Measurements from ENCODE around the gene FAT4. TPM values are rescaled to one million over a fixed set of nuclear protein-coding genes. Genes with fewer than 3 reads are reported as not detected.

Gene FAT4
- total and polyA plus RNA-seq, 2 of the 8 experiments (the other 6 are each of a cell fraction or from before 2014, with no cell fraction given), result 1.3 to 5.3 TPM

DNA sequence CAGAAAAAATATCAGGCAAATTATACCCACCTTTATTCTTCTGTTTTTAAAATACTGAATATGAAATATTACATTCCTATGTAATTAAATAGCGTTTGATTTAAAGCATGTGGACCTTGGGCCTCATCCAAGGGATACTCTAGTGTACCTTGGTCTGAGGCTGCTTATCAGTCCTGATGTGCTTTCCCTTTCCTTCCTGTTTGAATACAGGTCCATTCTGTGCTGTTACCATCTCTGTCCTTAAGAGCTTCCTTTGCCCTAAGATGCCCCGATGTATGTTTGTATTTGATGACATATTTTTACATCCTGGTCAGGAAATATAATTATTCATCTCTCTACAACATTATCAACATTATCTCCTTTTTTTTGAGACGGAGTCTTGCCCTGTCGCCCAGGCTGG is 24.1 kb downstream of the FAT4 start:
- Histone ChIP-seq H3K79me2 (ENCODE audit: control insufficient read depth in 1 of 2, insufficient read depth in 2 of 2, low read length in 2 of 2) (no peaks in the 10 kb centered on the region), H3K9me3 (ENCODE audit: insufficient read depth in 2 of 2, low read depth in 1 of 2, low read length in 1 of 2) (no peaks in the 10 kb centered on the region), H3K14ac (ENCODE audit: insufficient read length) (no peak overlapping the region), H2BK120ac (replicated peaks; ENCODE audit: low read depth, low read length) (no peak overlapping the region), H3K4me1 (replicated peaks in 1 of 4; ENCODE audit: control insufficient read depth in 3 of 4, insufficient read depth in 4 of 4, low read length in 3 of 4) (peaks cover 0 to 3% (median 0%) of the 10 kb centered on the region in 4 experiments; a peak in 3 of 7 replicates), H3K9ac (replicated peaks in 1 of 4; ENCODE audit: extremely low read depth in 1 of 4, low read depth in 3 of 4, low read length in 3 of 4) (no peak overlapping the region), H4K20me1 (replicated peaks in 1 of 2; ENCODE audit: control insufficient read depth in 1 of 2, insufficient read depth in 2 of 2, low read length in 2 of 2) (no peaks in the 10 kb centered on the region), H4K5ac (ENCODE audit: insufficient read length, low read depth, low read length) (no peak overlapping the region), H3K18ac (ENCODE audit: extremely low read depth, low read length) (no peak overlapping the region), H3K23ac (ENCODE audit: insufficient read length) (no peak overlapping the region), H2BK20ac (ENCODE audit: low read length) (no peak overlapping the region; the same call in 1 of the 2 replicates), H3K56ac (replicated peaks; ENCODE audit: insufficient read length, low read depth, low read length) (no peak overlapping the region), H2AFZ (ENCODE audit: low read length) (no peak overlapping the region), H4K8ac (ENCODE audit: extremely low read depth, insufficient read depth, low read length) (no peak overlapping the region), H3K27ac (ENCODE audit: low read depth, low read length) (no peak overlapping the region), H3K4ac (replicated peaks; ENCODE audit: insufficient read length, low read depth, low read length) (no peak overlapping the region), H3K36me3 (ENCODE audit: control insufficient read depth in 2 of 4, insufficient read depth in 4 of 4, low read length in 3 of 4) (no peaks in the 10 kb centered on the region), H3K27me3 (replicated peaks in 1 of 4; ENCODE audit: control insufficient read depth in 3 of 4, extremely low read depth in 1 of 4, insufficient read depth in 3 of 4, low read length in 3 of 4) (no peaks in the 10 kb centered on the region), H2BK5ac (ENCODE audit: low read depth, low read length) (no peak overlapping the region), H2AK5ac (ENCODE audit: low read depth, low read length) (no peak overlapping the region; the same call in 1 of the 2 replicates), H3K4me2 (ENCODE audit: insufficient read depth in 1 of 2, low read depth in 2 of 2, low read length in 2 of 2) (no peak overlapping the region), H3K23me2 (ENCODE audit: low read depth, low read length) (no peaks in the 10 kb centered on the region), H2BK12ac (ENCODE audit: low read depth, low read length) (no peak overlapping the region), H3K4me3 (ENCODE audit: extremely low read depth in 1 of 4, insufficient read depth in 2 of 4, low read depth in 3 of 4, low read length in 4 of 4) (no peak overlapping the region), H2BK15ac (ENCODE audit: low read length) (no peak overlapping the region), H3K79me1 (ENCODE audit: low read depth, low read length) (no peaks in the 10 kb centered on the region), H4K91ac (replicated peaks; ENCODE audit: insufficient read length, low read length) (no peak overlapping the region)
- FAIRE-seq (no peak), DNase-seq (ENCODE audit: low read depth in 1 of 2, low spot score in 2 of 2) (no peak)
- CTCF ChIA-PET (ENCODE audit: partially characterized antibody), result interaction anchor here (0.7 to 1.5 kb wide), 2 partner anchors 21 to 1345 kb away, joined by 3 to 4 read pairs; no protein-coding TSS in a partner anchor
- POLR2A ChIA-PET (ENCODE audit: partially characterized antibody), result no interaction called here
- 88% methylated on average over 4 of the region's 4 CpGs; no CpG with 5 or more reads in 1 of the 2 experiments for WGBS, 2 experiments (ENCODE audit: extremely low coverage in 1 of 2, insufficient coverage in 1 of 2, insufficient read length in 1 of 2, insufficient replicate concordance in 2 of 2, low coverage in 1 of 2, low lambda C conversion rate in 2 of 2, missing lambda C conversion rate in 1 of 2)
- no peak for TF ChIP-seq SP1 (IDR thresholded peaks at IDR 0.05; ENCODE audit: low read depth, low read length)
- TF ChIP-seq JUN (IDR thresholded peaks at IDR 0.05; ENCODE audit: low read depth, low read length), result no peak
- no peak for TF ChIP-seq NANOG (IDR thresholded peaks at IDR 0.05; ENCODE audit: insufficient read depth, low read depth, low read length, poor library complexity, severe bottlenecking)
- no peak for TF ChIP-seq EGR1 (IDR thresholded peaks at IDR 0.05; ENCODE audit: borderline replicate concordance, low read depth, low read length)
- no peak for TF ChIP-seq CTBP2 (IDR thresholded peaks at IDR 0.05; ENCODE audit: borderline replicate concordance, insufficient read depth, insufficient read length, low read length)
- no peak for TF ChIP-seq CBX5 (IDR thresholded peaks at IDR 0.05; ENCODE audit: low read depth, low read length)
- no peak for TF ChIP-seq SIN3A (conservative IDR thresholded peaks at IDR 0.05 in 1 of 2, IDR thresholded peaks at IDR 0.05 in 1 of 2; ENCODE audit: low read depth in 1 of 2, low read length in 2 of 2)
- TF ChIP-seq, protein P1, sequence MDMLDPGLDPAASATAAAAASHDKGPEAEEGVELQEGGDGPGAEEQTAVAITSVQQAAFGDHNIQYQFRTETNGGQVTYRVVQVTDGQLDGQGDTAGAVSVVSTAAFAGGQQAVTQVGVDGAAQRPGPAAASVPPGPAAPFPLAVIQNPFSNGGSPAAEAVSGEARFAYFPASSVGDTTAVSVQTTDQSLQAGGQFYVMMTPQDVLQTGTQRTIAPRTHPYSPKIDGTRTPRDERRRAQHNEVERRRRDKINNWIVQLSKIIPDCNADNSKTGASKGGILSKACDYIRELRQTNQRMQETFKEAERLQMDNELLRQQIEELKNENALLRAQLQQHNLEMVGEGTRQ (IDR thresholded peaks at IDR 0.05; ENCODE audit: low read length), result no peak
- no peak for TF ChIP-seq TCF12 (IDR thresholded peaks at IDR 0.05; ENCODE audit: low read depth, low read length)
- no peak for TF ChIP-seq EZH2 (IDR thresholded peaks at IDR 0.05; ENCODE audit: low read depth, low read length, severe bottlenecking)
- no peak for TF ChIP-seq CBX8 (IDR thresholded peaks at IDR 0.05; ENCODE audit: borderline replicate concordance, low read depth, low read length)
- no peak for TF ChIP-seq SP2 (IDR thresholded peaks at IDR 0.05; ENCODE audit: low read length)
